Embryonic facial prominence (tissue), 1 donor: ENCODE data around the gene RRP1B.
"Not testable (repeated sequence)": the region's sequence is repeated elsewhere in the genome, so short reads cannot be mapped to it uniquely, and the experiment has no call there.

Experiments
- DNase-seq: peaks from one replicate; pipeline ENCODE4 v3.0.0-alpha.2; 2016; ENCODE audit errors: extremely low spot score

Gene RRP1B

DNA sequence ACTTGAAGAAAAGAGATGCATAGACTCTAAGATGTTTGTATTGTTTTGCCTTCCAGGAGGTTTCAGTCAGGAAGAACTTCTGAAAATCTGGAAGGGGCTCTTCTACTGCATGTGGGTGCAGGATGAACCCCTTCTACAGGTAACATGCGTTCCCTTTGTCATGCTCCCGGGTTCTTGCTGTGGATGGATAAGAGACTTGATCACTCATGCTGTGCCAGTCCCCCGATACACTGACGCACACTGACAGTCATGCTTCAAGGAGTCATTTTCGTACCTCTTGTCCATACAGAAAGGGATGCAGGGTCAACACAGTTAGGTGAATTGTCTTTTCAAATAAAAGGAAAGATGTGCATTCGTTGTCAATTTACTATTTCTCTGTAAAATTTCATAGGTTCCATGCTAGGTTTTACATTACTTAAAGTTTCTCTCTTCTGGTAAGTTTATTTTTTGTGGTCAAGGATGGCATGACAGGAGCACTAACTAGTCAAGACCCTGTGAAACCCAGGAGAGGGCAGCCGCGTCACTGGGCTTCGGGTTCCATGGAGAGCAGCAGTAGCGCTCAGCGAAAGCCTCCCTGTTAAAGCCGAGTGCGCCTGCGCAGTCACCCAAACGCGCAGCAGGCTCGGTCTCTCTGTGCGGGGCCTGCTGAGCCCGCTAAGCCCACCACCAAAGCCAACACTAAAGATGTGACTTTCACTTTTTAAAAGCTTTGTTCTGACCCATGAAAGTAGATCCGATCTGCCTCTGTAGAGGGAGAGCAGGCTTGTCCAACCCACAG is 10.7 kb downstream of the RRP1B start:
- DNase-seq, result no peak

DNA sequence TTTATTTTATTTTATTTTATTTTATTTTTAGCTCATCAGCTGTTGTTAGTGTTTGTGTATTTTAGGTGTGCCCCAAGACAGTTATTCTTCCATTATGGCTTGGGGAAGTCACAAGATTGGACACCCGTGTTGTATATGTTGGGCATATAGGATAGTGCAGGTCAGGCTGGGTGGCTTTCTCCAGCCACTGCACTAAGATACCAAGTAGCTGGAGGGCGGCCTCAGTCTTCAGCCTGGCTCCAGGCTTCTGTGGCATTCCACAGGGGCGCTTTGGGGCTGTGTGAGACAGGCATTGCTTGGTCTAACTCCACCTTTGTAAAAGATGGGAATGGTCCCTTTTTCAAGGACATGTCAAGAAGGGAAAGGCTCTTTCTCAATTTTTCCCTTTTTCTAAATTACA is 16.5 kb downstream of the RRP1B start:
- no peak for DNase-seq

DNA sequence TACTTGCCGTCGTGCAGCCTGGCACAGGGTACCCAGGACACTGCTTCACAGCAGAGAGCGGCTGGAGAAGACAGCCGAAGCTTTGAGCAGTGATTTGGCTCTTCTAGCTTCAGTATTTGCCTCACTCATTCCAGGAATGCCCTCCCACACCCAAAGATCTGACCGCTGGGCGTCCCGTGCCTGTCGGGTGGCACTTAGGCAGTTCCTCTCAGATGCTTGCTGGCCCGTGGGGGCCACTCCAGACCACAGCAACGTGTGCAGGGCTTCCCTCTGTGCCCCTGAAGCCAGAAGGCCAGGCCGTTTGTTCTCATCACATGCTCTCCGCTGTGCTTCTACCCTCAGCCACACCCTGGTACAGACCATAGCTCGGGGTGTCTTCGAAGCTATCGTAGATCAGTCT is 17.0 kb downstream of the RRP1B start:
- no peak for DNase-seq

DNA sequence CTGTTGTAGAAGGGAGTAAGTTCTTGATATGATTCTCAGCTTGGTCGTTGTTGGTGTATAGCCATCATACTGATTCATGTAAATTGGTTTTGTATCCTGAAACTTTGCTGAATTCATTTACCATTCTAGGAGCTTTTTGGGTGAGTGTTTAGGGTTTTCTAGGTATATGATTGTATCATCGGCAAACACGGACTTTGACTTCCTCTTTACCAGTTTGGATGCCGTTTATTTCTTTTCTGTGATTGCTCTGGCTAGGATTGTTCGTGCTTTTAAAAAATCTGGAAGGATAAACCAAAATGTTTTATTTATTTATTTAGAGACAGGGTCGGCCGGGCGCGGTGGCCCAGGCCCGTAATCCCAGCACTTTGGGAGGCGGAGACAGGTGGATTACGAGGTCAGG is 20.6 kb downstream of the RRP1B start:
- no peak for DNase-seq

DNA sequence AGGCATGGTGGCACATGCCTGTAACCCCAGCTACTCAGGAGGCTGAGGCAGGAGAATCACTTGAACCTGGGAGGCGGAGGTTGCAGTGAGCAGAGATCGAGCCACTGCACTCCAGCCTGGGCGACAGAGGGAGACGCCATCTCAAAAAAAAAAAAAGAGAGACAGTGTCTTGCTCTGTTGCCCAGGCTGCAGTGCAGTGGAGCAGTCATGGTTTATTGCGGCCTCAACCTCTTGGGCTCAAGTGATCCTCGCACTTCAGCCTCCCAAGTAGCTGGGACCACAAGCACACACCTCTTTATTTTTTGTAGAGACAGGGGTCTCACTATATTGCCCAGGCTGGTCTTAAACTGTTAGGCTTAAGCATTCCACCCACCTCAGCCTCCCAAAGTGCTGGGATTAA is 21.1 kb downstream of the RRP1B start:
- not testable (repeated sequence) for DNase-seq

DNA sequence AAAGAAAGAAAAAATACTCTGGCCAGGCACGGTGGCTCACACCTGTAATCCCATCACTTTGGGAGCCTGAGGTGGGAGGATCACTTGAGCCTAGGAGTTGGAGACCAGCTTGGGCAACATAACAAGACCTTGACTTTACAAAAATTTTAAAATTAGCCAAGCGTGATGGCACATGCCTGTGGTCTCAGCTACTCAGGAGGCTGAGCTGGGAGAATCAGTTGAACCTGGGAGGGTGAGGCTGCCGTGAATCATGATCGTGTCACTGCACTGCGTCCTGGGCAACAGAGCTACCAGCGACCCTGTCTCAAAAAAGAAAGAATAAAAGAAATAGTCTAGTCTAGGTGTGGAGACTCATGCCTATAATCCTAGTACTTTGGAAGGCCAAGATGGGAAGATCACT is 22.3 kb downstream of the RRP1B start:
- no peak for DNase-seq

DNA sequence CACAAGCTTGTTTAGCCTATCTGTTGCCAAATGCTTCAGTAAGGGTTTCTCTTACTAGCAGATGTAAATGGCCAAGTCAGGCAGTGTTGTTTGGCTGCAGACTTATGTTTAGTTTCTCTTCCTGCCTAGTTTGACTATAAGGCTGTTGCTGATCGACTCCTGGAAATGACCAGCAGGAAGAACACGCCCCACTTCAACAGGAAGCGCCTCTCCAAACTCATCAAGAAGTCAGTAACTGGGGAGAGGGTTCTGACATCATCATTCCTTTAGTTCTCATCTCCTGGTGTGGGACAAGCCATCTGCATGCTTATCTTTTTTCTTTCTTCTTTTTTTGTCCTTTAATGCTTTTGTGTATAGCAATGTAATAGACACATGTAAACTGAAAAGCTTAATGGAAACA is 25.1 kb downstream of the RRP1B start:
- no peak for DNase-seq

DNA sequence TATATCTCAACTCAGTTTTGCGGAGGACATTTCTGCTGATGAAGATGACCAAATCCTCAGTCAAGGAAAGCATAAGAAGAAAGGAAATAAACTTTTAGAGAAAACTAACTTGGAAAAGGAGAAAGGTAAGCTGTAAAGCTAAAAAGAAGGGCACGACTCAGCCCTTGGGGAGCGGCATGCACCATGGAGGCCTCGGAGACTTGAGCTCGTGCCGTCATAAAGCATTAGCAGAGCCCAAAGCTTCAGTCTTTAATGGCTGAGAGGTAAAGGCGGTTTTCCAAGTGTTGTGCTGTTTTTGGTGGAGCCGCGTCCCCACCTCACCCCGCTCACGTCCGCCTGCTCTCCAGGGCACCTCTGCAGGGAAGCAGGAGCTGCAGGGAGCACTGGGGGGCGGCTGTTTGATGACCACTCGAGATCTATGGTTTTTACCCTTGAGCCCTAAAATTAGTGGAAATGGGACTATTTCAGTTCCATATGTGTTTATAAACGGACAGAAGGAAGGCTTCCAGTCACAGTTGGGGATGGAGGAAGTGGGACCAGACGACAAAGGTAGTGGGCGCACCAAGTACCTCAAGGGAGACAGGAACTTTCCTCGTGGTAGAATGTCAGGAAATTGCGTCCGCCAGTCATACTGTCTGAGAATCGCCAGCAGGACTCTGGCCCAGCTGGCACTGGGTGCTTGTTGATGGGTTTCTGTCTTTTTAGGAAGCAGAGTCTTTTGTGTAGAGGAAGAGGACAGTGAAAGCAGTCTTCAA is 27.6 kb downstream of the RRP1B start:
- no peak for DNase-seq

DNA sequence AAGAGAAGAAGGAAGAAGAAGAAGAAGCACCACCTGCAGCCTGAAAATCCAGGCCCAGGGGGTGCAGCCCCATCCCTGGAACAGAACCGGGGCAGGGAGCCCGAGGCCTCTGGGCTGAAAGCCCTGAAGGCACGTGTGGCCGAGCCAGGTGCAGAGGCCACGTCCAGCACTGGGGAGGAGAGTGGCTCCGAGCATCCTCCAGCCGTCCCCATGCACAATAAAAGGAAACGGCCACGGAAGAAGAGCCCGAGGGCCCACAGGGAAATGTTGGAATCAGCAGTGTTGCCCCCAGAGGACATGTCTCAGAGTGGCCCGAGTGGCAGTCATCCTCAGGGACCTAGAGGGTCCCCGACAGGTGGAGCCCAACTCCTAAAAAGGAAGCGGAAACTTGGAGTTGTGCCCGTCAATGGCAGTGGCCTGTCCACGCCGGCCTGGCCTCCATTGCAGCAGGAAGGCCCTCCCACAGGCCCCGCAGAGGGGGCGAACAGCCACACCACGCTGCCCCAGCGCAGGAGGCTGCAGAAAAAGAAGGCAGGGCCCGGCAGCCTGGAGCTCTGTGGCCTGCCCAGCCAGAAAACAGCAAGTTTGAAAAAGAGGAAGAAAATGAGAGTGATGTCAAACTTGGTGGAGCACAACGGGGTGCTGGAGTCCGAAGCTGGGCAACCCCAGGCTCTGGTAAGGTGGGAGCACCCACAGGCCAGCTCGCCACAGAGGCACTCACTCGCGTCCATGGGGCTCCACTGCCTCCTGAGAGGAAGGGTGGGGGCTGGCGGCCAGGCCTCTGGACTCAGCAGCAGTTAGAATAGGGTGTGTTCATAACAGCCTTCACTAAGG is 28.4 kb downstream of the RRP1B start:
- DNase-seq, result no peak

DNA sequence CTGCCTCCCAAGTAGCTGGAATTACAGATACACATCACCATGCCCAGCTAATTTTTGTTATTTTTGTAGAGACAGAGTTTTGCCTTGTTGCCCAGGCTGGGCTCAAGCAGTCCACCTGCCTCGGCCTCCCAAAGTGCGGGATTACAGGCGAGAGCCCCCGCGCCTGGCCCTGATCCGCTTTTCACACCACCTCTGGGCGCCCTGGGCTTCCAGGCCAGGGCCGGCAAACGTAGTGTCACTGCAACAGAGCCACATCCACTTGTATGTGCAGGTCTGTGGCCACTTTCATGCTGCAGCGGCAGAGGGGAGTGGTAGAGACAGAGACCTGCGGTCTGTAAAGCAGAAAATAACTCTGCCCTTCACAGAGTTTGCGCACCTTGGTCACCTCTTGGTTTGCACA is 29.5 kb downstream of the RRP1B start:
- DNase-seq, result no peak

DNA sequence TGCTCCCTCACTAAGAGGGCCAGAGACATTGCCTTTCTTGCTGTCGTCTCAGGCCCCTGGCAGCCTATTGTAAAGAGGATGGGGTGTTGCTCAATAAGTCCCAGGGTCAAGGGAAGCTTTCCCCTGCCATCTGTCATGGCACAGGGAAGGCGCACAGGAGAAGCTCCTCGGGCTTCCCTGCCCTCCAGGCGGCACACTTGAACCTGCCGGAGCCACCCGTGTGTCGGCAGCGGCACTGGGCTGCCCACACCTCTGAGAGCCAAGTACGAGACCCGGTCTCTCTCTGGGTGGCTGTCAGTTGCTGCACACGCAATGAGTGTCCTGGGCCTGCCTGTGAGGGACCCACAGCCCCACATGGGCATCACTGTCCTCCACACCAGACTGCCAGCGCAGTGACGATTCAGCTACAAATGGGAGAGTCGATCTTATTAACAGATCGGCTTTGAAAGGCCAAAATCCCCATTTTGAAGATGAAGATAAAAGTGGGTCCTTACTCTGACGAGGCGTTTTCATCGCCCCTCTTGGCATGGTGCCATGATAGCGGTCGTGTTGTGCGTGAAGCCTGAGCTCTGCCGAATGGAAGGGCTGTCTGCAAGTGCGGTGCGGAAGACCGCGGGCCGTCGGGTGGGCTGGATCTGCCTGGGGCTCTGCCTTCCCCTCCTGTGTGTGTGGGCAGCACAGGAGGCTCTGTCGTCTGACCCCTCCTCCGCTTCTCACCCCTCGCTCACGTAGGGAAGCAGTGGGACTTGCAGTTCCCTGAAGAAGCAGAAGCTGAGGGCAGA is 30.4 kb downstream of the RRP1B start:
- no peak for DNase-seq

DNA sequence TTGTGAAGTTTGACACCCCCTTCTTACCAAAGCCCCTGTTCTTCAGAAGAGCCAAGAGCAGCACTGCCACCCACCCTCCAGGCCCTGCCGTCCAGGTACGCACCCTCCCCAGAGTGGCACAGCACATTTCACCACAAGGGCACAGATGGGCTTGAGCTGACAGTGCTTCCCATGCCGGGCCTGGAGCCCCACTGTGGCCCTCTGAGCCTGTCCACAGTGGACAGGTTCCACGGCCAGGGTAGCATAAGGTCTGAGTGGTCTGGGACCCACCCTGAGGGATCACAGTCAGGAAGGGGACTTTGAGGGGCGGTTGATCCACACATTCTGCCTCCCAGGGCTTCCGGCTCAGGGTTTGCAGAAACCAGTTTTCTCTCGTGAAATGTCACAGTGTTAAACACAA is 31.0 kb downstream of the RRP1B start:
- no peak for DNase-seq

DNA sequence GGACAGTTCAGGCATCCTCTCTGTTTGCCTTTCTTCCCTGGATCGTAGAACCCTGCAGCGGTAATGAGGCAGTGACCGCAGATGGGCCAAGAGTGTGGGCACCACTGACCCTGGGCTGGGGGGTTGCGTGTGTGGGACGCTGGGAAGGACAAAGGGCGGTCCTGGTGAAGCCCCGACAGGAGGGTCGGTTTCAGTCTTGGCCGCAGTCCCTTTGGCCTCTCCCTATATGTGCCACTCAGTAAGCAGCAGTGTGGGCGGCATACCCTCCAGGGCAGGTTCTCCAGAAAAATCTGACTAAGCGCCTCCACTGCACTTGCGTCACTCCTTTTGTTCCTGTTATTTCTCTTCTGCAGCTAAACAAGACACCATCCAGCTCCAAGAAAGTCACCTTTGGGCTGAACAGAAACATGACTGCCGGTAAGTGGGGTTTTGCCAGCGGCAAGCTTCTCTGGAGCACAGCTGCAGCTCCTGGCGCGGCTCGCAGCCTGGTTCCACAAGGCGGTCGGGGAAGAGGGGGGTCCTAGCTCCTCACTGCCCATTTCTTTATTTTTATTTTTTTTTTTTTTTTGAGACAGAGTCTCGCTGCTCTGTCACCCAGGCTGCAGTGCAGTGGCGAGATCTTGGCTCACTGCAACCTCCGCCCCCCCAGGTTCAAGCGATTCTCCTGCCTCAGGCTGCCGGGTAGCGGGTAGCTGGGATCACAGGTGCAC is 31.9 kb downstream of the RRP1B start:
- no peak for DNase-seq

DNA sequence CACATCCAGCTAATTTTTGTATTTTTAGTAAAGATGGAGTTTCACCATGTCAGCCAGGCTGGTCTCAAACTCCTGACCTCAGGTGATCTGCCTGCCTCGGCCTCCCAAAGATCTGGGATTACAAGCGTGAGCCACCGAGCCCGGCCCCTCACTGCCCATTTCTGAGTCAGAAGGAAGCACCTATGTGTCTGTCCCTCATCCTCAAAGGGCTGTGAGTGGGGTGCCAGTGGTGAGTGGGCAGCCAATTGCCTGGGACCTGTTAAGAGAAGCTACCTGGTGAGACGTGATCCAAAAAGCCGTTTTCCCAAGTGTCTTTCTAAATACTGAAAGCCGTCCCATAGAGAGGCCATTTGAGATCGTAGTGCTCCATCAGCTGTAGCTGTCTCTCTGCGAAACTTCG is 32.4 kb downstream of the RRP1B start:
- no peak for DNase-seq

DNA sequence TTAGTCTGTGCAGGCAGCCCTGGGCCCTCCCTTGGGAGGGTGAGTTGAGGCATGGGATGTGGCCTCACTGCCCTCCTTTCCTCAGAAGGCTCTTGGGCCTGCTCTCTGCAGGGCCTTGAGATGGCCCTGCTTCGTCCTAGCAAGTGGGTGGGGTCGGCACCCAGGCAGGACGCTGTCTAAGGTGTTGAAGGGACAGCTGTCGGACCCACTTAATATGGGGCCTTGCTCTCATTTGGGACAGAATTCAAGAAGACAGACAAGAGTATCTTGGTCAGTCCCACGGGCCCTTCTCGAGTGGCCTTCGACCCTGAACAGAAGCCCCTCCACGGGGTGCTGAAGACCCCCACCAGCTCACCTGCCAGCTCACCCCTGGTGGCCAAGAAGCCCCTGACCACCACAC is 33.6 kb downstream of the RRP1B start:
- no peak for DNase-seq

DNA sequence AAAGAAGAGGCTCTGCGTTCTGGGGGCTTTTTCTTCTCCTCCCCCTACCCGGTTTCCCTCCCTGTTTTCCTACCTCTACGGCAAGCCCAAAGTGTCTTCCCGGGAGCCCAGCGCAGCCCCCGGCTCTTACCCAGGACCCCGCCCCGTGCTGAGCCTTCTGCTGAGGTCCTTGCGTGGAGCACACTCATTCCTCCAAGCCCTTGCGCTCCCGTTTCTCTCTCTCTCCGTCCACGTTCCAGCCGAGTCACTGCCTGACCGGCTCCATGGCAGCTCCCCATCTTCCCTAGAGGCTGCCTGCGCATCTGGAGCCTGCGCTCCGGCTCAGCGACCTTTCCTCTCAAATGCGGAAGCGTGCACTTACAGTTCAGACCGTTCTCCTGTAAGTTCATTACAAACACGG is 34.6 kb downstream of the RRP1B start:
- no peak for DNase-seq

DNA sequence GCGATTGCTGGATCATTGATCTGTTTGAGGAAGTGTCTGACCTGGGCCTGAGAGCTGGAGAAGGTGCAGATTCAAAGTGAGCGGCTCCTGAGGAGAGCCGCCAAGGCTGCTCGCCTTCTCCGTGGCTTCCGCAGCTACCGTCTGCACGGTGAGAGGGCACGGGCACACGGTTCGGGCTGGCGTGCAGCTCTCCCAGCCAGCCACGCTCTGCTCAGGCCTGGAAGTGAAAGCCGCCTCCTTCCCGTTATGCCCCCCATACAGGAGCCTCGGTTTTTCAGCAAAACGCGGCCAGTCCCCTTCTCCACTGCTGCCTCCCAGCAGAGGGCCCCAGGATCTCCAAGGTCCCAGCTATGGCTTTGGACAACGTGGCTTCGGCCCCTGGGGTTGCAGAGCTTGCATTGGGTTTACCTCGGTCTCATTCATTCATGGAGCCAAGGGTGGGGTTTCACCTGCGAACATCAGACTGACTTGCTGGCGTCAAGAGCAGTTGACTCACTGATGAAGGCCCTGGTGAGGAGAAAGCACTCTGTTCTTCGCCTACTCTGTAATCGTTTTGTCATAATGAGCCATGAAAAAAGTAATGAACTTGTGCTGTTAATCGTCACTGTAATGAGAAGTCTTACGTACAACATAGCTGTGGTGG is 35.2 kb downstream of the RRP1B start:
- no peak for DNase-seq

DNA sequence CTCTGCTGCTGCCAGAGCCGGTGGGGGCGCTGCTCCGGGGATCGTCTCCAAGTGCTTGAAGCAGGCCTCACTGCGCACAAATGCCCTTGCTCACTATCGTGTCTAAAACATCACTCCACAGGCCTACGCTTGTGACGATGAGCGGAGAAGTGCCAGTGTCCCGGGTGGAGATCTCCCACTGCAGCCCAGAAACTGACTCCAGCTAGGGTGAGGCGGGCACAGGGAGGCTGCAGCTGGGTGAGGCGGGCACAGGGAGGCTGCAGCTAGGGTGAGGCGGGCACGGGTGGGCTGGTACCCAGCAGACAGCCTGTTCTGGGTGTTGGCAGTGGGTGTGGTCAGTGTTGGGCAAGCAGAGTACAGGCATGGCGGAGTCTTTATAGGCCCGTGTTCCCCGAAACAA is 36.9 kb downstream of the RRP1B start:
- DNase-seq, result no peak

DNA sequence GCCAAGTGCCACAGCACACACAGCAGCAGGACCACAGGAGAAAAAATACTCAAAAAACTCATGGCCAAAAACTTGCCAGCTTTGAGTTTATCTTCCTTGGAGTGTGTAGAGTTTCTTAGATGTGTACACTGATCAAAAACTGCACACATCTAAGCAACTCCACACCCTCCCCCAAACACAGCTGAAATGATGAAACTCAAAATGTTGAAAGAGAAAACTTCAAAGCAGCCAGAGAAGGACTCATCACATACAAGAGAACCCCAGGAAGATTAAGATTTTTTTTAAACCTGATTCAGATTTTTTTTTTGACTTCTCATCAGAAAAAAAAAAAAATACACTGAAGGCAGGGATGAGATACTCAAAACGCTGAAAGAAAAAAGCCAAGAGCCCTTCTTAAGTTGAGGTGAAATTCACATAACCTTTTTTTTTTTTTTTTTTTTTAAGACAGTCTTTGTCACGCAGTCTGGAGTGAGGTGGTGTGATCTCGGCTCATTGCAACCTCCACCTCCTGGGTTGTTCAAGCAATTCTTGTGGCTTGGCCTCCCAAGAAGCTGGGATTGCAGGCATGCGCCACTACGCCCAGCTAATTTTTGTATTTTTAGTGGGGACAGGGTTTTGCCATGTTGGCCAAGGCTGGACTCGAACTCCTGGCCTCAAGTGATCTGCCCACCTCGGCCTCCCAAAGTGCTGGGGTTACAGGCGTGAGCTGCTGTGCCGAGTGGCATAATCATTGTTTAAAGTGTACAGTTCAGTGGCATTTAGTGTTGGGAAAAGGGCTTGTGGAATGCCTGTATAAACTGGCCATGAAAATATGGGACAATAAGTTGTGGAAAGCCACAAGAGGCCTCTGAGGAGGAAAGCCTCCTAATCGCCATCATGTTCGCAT is 38.6 kb downstream of the RRP1B start:
- no peak for DNase-seq

DNA sequence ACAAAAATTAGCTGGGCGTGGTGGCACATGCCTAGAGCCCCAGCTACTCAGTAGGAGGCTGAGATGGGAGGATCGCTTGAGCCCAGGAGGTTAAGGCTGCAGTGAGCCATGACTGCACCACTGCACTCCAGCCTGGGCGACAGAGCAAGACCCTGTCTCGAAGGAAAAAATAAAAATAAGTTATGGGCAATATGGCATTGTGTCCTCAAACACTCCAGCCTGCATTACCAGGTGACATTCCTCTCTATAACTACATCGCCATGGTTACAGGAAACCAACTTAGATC is 40.1 kb downstream of the RRP1B start:
- not testable (repeated sequence) for DNase-seq
